ENCODE data around the gene CCP110.

Gene CCP110

DNA sequence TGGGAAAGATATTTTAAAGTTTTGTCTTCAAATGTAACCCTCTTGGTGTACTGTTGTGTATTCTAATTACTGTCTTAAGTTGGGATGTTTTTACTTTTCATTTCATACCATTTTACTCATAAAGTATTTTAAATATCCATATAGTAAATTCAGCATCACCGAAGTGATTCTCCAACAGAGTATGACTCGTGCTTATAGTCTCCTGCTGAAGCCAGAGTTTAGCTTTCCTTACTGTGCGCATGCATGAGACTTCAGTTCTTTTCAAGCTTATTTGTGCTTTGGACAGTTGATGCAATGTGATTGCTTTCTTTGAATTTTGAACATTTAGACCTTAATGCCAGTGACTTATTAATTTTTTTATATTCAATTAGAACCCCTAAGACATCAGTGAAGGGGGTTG is 24.4 kb downstream of the CCP110 start:
- TF ChIP-seq CTCF (IDR thresholded peaks at IDR 0.05; ENCODE audit: low read length) (no peak), EZH2 (IDR thresholded peaks at IDR 0.05; ENCODE audit: borderline replicate concordance, low read length) (no peak)
- Histone ChIP-seq H3K9me3 (ENCODE audit: low read length) (no peaks in the 10 kb centered on the region), H3F3A (ENCODE audit: insufficient read depth, low read length) (no peaks in the 10 kb centered on the region; the same call in 1 of the 2 replicates)

DNA sequence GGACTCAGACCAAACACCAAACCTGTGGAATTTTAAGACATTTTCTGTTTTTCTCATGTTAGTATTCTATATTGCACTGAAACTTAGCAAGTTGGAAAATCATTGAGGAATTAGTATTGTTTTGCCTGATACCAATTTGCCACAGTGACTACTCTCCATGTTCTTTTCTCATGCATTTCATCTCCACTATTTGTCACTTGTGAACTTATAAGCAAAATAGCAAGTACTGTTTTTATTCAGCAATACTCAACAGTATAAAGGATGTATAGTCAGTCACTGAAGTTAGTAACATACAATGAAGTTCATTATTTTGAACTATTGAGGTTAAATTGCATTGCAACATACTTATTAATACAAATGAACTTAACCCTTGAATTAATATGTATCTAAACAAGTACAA is 25.9 kb downstream of the CCP110 start:
- TF ChIP-seq EZH2 (IDR thresholded peaks at IDR 0.05; ENCODE audit: borderline replicate concordance, low read length) = no peak
- no peak for TF ChIP-seq CTCF (IDR thresholded peaks at IDR 0.05; ENCODE audit: low read length)
- H3K36me3 ChIP-seq (ENCODE audit: insufficient read depth, low read length) = peaks cover 62% of the 10 kb centered on the region
- no peak overlapping the region for H3K27ac ChIP-seq (ENCODE audit: low read depth, low read length, poor library complexity, severe bottlenecking)

More for the DNA sequence above, 24.4 kb downstream of the CCP110 start:
- Histone ChIP-seq H3K36me3 (ENCODE audit: insufficient read depth, low read length) (peaks cover 77% of the 10 kb centered on the region), H3K79me2 (ENCODE audit: insufficient read depth, low read length) (no peaks in the 10 kb centered on the region), H3K9me2 (ENCODE audit: low read depth, low read length) (no peaks in the 10 kb centered on the region), H3K4me2 (ENCODE audit: low read length) (no peak overlapping the region), H4K20me1 (ENCODE audit: insufficient read depth, low read length) (no peaks in the 10 kb centered on the region), H3K4me1 (ENCODE audit: insufficient read depth, low read length, severe bottlenecking) (no peaks in the 10 kb centered on the region), H3K27me3 (ENCODE audit: insufficient read depth, low read length) (no peaks in the 10 kb centered on the region), H3K4me3 (ENCODE audit: low read depth, low read length, poor library complexity, severe bottlenecking) (no peak overlapping the region), H3K27ac (ENCODE audit: low read depth, low read length, poor library complexity, severe bottlenecking) (no peak overlapping the region), H2AFZ (ENCODE audit: low read length) (no peak overlapping the region), H3K9ac (ENCODE audit: low read length) (no peak overlapping the region)

GRCh38 chr16:19555186-19555937 is 31.6 kb downstream of the CCP110 start, which contains the start of gene VPS35L:
Gene VPS35L, plus strand, starts transcription at chr16:19555703. Its CDS starts 27 bp downstream, at chr16:19555730.
- Histone ChIP-seq H3K9me3 (ENCODE audit: low read length) (no peaks in the 10 kb centered on the region), H3K27me3 (ENCODE audit: insufficient read depth, low read length) (no peaks in the 10 kb centered on the region), H3K4me2 (ENCODE audit: low read length) (peak within 1 kb of the TSS; percentile 68), H3K4me1 (ENCODE audit: insufficient read depth, low read length, severe bottlenecking) (peaks cover 14% of the 10 kb centered on the region), H3K9ac (ENCODE audit: low read length) (peak within 1 kb of the TSS; percentile 86), H2AFZ (ENCODE audit: low read length) (no peak within 1 kb of the TSS; the same call in 1 of the 2 replicates), H3K4me3 (ENCODE audit: low read depth, low read length, poor library complexity, severe bottlenecking) (peak within 1 kb of the TSS; percentile 84), H3K79me2 (ENCODE audit: insufficient read depth, low read length) (no peaks in the 10 kb centered on the region), H3F3A (ENCODE audit: insufficient read depth, low read length) (no peaks in the 10 kb centered on the region; the same call in 1 of the 2 replicates), H4K20me1 (ENCODE audit: insufficient read depth, low read length) (no peaks in the 10 kb centered on the region), H3K27ac (ENCODE audit: low read depth, low read length, poor library complexity, severe bottlenecking) (peak within 1 kb of the TSS; percentile 86), H3K36me3 (ENCODE audit: insufficient read depth, low read length) (peaks cover 14% of the 10 kb centered on the region; the same call in 1 of the 2 replicates), H3K9me2 (ENCODE audit: low read depth, low read length) (no peaks in the 10 kb centered on the region)
- TF ChIP-seq EZH2 (IDR thresholded peaks at IDR 0.05; ENCODE audit: borderline replicate concordance, low read length) (no peak), CTCF (IDR thresholded peaks at IDR 0.05; ENCODE audit: low read length) (peak; percentile 73)

More for the DNA sequence above, 25.9 kb downstream of the CCP110 start:
- Histone ChIP-seq H3K27me3 (ENCODE audit: insufficient read depth, low read length) (no peaks in the 10 kb centered on the region), H3K9me3 (ENCODE audit: low read length) (no peaks in the 10 kb centered on the region), H2AFZ (ENCODE audit: low read length) (no peak overlapping the region), H3K4me1 (ENCODE audit: insufficient read depth, low read length, severe bottlenecking) (peaks cover 1% of the 10 kb centered on the region), H3K9me2 (ENCODE audit: low read depth, low read length) (no peaks in the 10 kb centered on the region), H4K20me1 (ENCODE audit: insufficient read depth, low read length) (no peaks in the 10 kb centered on the region), H3K4me2 (ENCODE audit: low read length) (no peak overlapping the region), H3K9ac (ENCODE audit: low read length) (no peak overlapping the region), H3K79me2 (ENCODE audit: insufficient read depth, low read length) (no peaks in the 10 kb centered on the region), H3F3A (ENCODE audit: insufficient read depth, low read length) (no peaks in the 10 kb centered on the region; the same call in 1 of the 2 replicates), H3K4me3 (ENCODE audit: low read depth, low read length, poor library complexity, severe bottlenecking) (no peak overlapping the region)
